Hypothalamus (tissue), 51 donors: Measurements from ENCODE around the gene ADAM12.
"Not testable (repeated sequence)": the region's sequence is repeated elsewhere in the genome, so short reads cannot be mapped to it uniquely, and the experiment has no call there.

Experiments used
- DNase-seq, 51 donors: peaks; one replicate each; lab custom pipeline; 2025; lab: John Stamatoyannopoulos, UW

ADAM12 gene

GRCh38 chr10:126268013-126268920 lies 120.0 kb downstream of the ADAM12 start:
- DNase-seq = no peak

- DNase-seq = peak in 1 of 51 donors; percentile 4
Observed at GRCh38 chr10:126264102-126265018, 123.9 kb downstream of the ADAM12 start.

DNA sequence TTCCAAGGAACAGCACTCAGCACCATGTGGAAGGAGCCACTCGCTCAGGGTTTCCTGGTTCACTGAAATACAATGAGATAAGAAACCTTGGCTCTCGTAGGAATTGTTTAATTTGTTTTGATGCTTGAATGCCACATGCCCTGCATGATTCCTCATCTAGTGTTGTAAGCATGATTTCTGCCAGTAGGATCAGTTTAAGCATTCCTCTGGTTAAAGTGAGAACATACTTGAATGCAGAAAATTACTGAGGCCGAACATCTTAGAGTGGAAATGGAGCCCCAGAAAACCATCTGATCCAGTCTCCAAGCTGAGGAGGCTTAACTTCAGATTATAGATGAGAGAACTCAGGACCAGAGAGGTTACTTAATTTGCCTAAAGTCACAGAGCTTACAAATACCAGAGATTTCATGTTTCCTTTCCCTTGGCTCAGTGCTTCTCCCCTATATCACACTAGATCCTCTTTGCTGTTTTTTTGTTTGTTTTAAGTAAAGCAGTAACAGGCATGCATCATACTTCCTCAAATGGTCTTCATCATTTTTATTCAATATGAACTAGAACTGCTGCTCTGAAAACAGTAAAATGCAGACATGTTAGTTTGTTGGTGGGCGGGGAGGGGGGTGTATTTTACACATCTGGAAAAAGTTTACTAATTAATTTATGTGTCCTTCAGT lies 125.1 kb downstream of the ADAM12 start:
- DNase-seq = no peak

GRCh38 chr10:126262233-126262838 lies 125.9 kb downstream of the ADAM12 start:
- DNase-seq = no peak

- no peak for DNase-seq
Observed at GRCh38 chr10:126259760-126260479, 128.4 kb downstream of the ADAM12 start.

DNA sequence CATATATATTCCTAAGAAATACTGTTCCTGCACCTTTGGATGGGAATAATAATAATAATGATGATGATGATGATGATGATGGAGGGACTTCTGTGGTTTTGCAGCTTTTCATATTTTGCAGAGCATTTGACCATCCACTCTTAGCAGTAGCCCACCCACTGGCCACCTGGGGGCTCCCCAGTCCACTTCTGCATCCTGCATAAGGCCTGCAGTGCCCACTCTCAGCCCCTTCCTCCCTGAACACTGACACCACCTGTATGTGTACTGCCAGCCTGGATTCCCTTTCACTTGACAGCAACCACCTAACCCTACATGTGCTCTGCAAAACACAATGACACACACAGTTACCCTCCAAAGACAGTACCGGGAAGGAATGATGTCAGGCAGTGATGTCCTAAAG lies 131.4 kb downstream of the ADAM12 start:
- DNase-seq = no peak

DNA sequence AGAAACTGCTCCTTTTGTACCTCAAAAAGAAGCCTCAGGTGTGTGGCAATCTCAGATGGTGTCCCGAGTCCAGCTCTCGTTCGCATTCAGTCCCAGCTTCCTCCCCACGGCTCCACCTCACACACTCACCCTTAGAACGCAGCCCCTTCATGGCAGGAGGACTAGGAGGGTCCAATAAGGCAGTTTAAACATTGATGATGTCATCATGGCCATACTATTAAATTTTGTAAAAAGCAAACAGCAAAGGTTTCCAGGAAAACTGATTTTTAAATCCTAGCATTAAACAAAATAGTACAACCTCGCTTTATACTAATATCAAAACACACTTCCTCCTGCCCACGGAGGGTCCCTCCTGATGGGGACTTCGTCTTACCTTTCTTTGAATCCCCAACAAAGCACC lies 133.0 kb downstream of the ADAM12 start:
- DNase-seq = no peak

GRCh38 chr10:126253611-126253998 lies 134.7 kb downstream of the ADAM12 start:
- no peak for DNase-seq

DNA sequence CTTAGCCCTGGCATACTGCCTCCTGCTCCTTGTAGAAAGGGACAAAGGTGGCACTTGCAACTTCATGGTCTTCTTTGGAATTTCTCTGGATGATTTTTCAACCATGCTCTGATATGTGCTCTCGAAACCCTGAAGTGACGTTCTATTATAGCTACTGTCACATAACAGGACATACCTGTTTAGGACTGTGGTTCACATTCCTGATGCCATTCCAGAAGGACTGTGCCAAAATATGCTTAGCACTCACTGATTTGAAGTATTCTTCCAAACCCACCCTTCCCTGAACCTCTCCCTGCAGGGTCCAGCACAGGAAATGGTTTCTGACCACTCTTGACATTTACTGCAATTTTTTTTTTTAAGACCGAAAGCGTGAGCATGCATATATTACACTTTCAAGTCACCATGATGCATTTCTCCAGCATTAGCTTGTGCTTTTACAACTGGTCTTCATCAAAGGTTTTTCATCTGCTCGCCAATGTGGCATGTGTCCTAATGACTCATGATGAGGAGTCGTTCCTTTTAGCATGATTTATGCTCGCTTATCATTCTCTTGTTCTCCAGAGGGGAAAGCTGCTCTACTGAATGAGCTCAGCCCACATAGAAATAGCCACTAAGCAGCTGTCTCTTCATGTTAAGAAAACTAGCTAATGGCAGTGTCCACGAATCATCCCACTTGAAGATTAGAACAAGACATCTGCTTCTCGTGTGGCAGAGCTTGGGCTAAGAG lies 135.2 kb downstream of the ADAM12 start:
- DNase-seq = no peak

- no peak for DNase-seq
Observed at GRCh38 chr10:126251778-126252407, 136.4 kb downstream of the ADAM12 start.

DNA sequence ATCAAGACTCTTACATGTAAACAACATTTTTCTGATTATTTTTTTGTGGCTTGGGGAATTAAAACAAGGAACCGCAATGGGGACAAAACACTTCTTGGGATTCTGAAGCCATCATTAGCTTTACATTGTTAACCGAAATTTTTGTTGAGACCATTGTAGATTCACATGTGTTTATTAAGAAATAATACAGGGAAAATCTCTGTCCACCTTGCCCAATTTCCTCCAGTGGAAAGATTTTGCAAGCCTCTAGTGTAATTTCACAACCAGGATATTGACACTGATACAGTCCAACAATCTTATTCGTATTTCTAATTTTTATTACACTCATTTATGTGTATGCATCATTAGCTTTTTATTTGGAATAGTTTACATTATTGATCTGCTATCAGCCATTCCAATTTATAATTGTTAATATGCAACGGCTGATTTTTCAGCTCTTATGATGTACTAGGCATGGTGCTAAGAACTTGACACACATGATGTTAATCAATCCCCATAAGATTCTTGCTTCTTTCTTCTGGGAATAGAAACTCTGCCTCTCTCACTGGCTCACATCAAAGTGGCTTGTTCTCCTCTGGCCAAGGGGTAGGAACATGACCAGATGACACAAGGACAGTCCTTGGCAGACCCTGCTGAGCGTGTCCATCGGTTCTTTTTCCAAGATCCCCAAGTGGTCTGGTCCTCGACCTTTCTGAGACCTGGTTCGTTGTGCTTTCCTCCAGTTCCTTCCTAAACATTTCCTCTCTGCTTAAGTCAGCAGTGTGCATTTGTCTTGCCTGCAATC lies 137.6 kb downstream of the ADAM12 start:
- no peak for DNase-seq

- DNase-seq = no peak
Observed at GRCh38 chr10:126250045-126250444, 138.2 kb downstream of the ADAM12 start.

- no peak for DNase-seq
Observed at GRCh38 chr10:126247446-126247975, 140.8 kb downstream of the ADAM12 start.

DNA sequence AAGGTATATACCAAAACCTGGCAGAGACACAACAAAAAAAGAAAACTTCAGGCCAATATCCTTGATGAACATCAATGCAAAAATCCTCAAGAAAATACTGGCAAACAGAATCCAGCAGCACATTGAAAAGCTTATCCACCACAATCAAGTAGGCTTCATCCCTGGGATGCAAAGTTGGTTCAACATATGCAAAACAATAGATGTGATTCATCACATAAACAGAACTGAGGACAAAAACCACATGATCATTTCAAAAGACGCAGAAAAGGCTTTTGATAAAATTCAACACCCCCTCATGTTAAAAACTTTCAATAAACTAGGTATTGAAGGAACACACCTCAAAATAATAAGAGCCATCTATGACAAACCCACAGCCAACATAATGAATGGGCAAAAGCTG lies 141.9 kb downstream of the ADAM12 start:
- not testable (repeated sequence) for DNase-seq

- DNase-seq = no peak
Observed at GRCh38 chr10:126245501-126245900, 142.8 kb downstream of the ADAM12 start.

- no peak for DNase-seq
Observed at GRCh38 chr10:126243971-126244370, 144.3 kb downstream of the ADAM12 start.

- DNase-seq = no peak
Observed at GRCh38 chr10:126243306-126243705, 145.0 kb downstream of the ADAM12 start.
